GM18526 (cell line): ENCODE measurements around the gene KCNQ2.

Experiments
- POLR2A ChIP-seq: IDR thresholded peaks from 3 replicates; pipeline ENCODE4 v1.6.1; 2011; ENCODE audit not compliant: insufficient read length; ENCODE audit errors: extremely low read depth

KCNQ2 gene

DNA sequence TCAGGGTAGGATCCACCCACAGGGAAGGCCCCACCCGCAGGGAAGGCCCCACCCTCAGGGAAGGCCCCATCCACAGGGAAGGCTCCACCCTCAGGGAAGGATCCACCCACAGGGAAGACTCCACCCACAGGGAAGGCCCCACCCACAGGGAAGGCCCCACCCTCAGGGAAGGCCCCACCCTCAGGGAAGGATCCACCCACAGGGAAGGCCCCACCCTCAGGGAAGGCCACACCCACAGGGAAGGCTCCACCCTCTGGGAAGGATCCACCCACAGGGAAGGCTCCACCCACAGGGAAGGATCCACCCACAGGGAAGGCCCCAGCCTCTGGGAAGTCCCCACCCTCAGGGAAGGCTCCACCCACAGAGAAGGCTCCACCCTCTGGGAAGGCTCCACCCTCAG lies 40.5 kb downstream of the KCNQ2 start:
- TF ChIP-seq POLR2A: no peak

DNA sequence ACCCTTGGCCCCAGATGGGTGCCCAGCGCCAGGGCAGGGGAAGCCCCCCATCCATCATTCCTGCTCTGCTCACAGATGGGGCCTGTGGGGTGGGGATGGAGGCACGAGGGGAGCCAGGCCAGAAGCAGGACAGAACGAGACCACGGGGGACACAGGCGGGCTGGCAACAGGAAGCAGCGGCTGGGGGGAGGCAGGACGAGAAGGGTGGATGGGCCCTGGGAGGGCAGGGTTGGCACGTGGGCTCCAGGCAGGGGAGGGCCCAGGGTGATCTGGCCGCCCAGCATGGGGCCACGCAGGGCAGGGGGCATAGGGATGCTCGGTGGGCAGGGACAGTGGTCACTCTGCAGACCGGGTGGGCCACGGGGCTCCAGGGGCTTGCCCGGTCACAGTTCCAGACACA lies 41.6 kb downstream of the KCNQ2 start:
- TF ChIP-seq POLR2A: no peak

DNA sequence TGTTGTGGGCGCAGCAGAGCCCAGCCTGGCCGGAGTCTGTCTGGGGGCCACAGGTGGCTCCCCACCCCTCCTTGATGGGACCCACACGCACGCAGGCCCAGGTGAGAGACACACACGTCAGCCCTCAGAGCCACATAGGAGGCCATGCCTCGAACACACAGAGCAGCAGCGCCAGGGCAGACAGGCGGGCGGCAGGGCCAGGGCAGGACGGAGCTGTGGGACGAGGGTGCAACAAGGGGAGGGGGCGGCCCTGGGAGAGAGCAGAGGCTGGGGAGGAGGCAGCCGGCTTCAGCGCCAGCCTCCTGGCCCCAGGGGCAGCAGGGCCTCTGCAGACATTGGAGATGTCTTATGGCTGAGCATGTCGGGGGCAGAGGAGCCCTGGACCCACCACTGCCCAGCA lies 42.5 kb downstream of the KCNQ2 start:
- no peak for TF ChIP-seq POLR2A

GRCh38 chr20:63428906-63429575 lies 43.4 kb downstream of the KCNQ2 start:
- TF ChIP-seq POLR2A: no peak

GRCh38 chr20:63427724-63428330 lies 44.6 kb downstream of the KCNQ2 start:
- no peak for TF ChIP-seq POLR2A

DNA sequence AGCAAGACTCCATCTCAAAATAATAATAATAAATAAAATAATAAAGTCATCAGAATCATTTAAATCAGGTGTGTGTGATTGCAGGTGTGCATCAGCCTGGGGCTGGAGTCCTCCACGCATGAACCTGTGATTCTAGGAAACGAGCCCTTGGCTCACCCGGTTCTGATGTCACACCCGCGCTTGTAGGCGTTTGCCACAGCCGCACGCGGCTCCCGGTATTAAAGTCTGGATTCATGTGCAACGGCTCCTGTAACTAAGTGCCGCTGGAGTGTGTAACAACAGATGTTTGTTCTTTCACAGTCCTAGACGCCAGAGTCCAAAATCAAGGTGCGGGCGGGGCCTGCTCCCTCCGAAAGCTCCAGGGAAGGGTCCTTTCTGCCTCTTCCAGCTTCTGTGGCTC lies 45.2 kb downstream of the KCNQ2 start:
- no peak for TF ChIP-seq POLR2A

GRCh38 chr20:63425846-63426485 lies 46.5 kb downstream of the KCNQ2 start:
- TF ChIP-seq POLR2A: no peak

GRCh38 chr20:63424613-63425012 lies 47.8 kb downstream of the KCNQ2 start:
- TF ChIP-seq POLR2A: no peak

DNA sequence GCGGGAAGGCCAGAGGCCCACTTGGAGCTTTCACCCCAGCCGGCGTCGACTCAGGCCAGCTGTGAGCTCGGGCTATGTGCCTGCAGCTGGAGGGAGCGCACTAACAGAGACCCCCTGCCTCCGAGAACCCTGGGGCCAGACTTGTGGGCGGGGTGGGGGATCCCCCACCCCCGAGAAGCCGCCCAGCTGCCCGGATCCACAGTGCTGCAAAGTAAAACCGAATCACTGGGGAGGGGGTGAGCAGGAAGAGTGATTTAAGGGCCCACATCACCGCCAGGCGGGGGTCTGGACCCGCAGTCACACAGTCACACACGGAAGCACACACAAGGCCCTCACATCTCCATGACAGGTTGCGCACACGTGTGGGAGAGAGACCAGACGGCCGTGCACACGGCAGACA lies 48.7 kb downstream of the KCNQ2 start:
- no peak for TF ChIP-seq POLR2A

GRCh38 chr20:63422653-63423052 lies 49.8 kb downstream of the KCNQ2 start:
- TF ChIP-seq POLR2A: no peak

- no peak for TF ChIP-seq POLR2A
These were observed 50.5 kb downstream of the KCNQ2 start for GRCh38 chr20:63421913-63422312.

GRCh38 chr20:63421094-63421692 lies 51.3 kb downstream of the KCNQ2 start:
- no peak for TF ChIP-seq POLR2A

- no peak for TF ChIP-seq POLR2A
These were observed 51.9 kb downstream of the KCNQ2 start for GRCh38 chr20:63420359-63421093.

- TF ChIP-seq POLR2A: no peak
These were observed 53.2 kb downstream of the KCNQ2 start for GRCh38 chr20:63419299-63419698.

DNA sequence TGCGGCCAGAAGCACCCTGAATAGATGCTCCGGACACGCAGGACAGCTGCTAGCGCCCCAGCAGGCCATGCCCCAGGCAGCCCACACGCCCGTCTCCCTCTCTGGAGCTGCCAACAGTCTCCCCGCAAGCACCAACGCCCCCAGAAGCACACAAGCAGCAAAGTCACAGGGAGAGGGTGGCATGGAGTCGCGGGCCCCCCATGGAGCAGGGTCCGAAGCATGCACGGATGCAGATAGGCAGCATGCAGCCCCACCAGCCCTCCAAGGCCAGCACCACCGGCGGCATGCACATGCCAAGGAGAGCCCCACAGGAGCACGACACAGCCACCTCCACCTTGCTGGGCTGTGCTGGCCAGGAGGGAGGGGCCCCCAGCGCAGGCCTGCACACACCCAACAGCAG lies 53.8 kb downstream of the KCNQ2 start:
- no peak for TF ChIP-seq POLR2A
